ENCODE measurements around the gene CA11. TPM values are rescaled to one million over a fixed set of nuclear protein-coding genes. Genes with fewer than 3 reads are reported as not detected.

CA11 gene
- total RNA-seq, 4 donors from 2014 or later, result 7.3 to 37.5 (median 10.3) TPM

- intact Hi-C loops (cut with DNase I; ENCODE audit: low total_unique reads), result loop anchor here (10.0 kb wide), 2 partner anchors 143 to 193 kb away; partner anchors contain the start of gene HSD17B14
- TF ChIP-seq, protein P1, sequence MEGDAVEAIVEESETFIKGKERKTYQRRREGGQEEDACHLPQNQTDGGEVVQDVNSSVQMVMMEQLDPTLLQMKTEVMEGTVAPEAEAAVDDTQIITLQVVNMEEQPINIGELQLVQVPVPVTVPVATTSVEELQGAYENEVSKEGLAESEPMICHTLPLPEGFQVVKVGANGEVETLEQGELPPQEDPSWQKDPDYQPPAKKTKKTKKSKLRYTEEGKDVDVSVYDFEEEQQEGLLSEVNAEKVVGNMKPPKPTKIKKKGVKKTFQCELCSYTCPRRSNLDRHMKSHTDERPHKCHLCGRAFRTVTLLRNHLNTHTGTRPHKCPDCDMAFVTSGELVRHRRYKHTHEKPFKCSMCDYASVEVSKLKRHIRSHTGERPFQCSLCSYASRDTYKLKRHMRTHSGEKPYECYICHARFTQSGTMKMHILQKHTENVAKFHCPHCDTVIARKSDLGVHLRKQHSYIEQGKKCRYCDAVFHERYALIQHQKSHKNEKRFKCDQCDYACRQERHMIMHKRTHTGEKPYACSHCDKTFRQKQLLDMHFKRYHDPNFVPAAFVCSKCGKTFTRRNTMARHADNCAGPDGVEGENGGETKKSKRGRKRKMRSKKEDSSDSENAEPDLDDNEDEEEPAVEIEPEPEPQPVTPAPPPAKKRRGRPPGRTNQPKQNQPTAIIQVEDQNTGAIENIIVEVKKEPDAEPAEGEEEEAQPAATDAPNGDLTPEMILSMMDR (IDR thresholded peaks at IDR 0.05), result no peak
- TF ChIP-seq POLR2A (IDR thresholded peaks at IDR 0.05), result no peak
- 95 to 97% methylated on average over 2 of the region's 2 CpGs for WGBS, 2 donors
These were observed 4.1 kb downstream of the CA11 start for GRCh38 chr19:48641850-48642249.

DNA sequence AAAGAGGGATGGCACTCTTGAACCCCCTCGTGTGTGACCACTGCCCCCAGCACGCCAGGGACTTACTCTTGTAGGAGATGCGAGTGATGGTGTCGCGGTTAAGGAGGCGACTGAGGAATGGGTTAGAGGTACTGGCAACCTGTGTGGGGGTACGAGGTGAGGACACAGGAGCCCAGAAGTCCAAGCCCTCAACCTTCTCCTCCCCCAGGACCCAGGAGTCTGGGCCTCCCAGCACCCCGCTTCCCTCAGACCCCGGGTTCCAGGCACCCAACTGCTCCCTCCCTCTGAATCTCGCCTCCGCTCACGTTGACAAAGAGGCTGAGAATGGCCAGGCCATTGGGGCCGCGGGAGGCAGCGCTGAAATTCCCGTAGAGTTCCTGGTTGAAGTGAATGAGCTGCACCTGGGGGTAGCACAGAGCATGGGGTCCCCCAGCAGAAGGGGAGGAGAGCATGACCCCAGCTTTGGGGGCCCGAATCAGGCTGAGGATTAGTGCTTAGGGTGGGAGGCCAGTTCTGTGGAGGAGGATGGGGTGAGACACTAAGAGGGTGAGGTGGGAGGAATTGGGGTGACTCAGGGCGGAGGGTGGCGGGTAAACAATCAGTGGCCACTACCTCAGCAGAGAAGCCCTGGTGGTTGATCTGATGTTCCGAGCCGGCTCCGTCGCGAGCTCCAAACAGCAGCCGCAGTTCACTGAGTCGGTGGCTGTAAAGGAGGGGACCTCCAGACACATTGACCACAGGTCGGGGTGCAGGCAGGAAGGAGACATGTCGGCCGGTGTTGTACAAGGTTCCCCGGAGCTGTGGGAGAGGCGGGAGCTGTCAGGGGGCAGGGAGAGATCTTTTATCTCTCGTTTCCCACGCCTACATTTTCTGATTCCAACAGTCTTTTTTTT, 6.3 kb downstream of the CA11 start:
- intact Hi-C loops (cut with DNase I; ENCODE audit: low total_unique reads), result loop anchor here (10.0 kb wide), 2 partner anchors 145 to 195 kb away; partner anchors contain the start of gene HSD17B14
- TF ChIP-seq POLR2A (IDR thresholded peaks at IDR 0.05), result no peak
- TF ChIP-seq, protein P1 (IDR thresholded peaks at IDR 0.05), result no peak
- 67 to 71% methylated on average over 33 of the region's 33 CpGs for WGBS, 2 donors
- no peak overlapping the region for H3K4me3 ChIP-seq (ENCODE audit: low read depth, poor library complexity, severe bottlenecking)
- no peak for DNase-seq (ENCODE audit: low spot score in 2 of 2)

More at GRCh38 chr19:48641850-48642249, 4.1 kb downstream of the CA11 start:
- H3K4me3 ChIP-seq (ENCODE audit: low read depth, poor library complexity, severe bottlenecking), result no peak overlapping the region
- DNase-seq (ENCODE audit: low spot score in 2 of 2), result no peak

- WGBS, 2 donors, result 68 to 75% methylated on average over 16 of the region's 16 CpGs
- no peak for DNase-seq (ENCODE audit: low spot score in 2 of 2)
- H3K4me3 ChIP-seq (ENCODE audit: low read depth, poor library complexity, severe bottlenecking), result no peak overlapping the region
- no peak for TF ChIP-seq POLR2A (IDR thresholded peaks at IDR 0.05)
- TF ChIP-seq, protein P1 (IDR thresholded peaks at IDR 0.05), result no peak
- intact Hi-C loops (cut with DNase I; ENCODE audit: low total_unique reads), result no loop called here
These were observed 7.1 kb downstream of the CA11 start for GRCh38 chr19:48638831-48639381.

- peak overlapping the region; percentile 37 for H3K4me3 ChIP-seq (ENCODE audit: low read depth, poor library complexity, severe bottlenecking)
- peak; percentile 90 to 95 for DNase-seq (ENCODE audit: low spot score in 2 of 2)
- intact Hi-C loops (cut with DNase I; ENCODE audit: low total_unique reads), result no loop called here
- 5 to 9% methylated on average over 19 to 28 of the region's 29 CpGs for WGBS, 2 donors
- TF ChIP-seq POLR2A (IDR thresholded peaks at IDR 0.05), result no peak
- TF ChIP-seq, protein P1 (IDR thresholded peaks at IDR 0.05), result no peak
These were observed 7.8 kb downstream of the CA11 start for GRCh38 chr19:48637948-48638830.

- peak; percentile 99 to 100 for DNase-seq (ENCODE audit: low spot score in 2 of 2)
- 1% methylated on average over 16 to 34 of the region's 38 CpGs for WGBS, 2 donors
- TF ChIP-seq, protein P1 (IDR thresholded peaks at IDR 0.05), result no peak
- no peak for TF ChIP-seq POLR2A (IDR thresholded peaks at IDR 0.05)
- intact Hi-C loops (cut with DNase I; ENCODE audit: low total_unique reads), result no loop called here
- H3K4me3 ChIP-seq (ENCODE audit: low read depth, poor library complexity, severe bottlenecking), result peak overlapping the region; percentile 59
These were observed 8.5 kb downstream of the CA11 start for GRCh38 chr19:48637449-48637947.

Measured in lower leg skin (tissue), 4 donors.